Ramos (cell line): ENCODE data around the gene CREB3.

Experiments used
- in situ Hi-C: fragments of 300-500 bp; cut with MboI; formaldehyde crosslinking; loops from one replicate; pipeline ENCODE4 v1.14.3; 2022; ENCODE audit warnings: low sequenced_read_pairs; ENCODE audit not compliant: unreplicated experiment

The CREB3 gene

DNA sequence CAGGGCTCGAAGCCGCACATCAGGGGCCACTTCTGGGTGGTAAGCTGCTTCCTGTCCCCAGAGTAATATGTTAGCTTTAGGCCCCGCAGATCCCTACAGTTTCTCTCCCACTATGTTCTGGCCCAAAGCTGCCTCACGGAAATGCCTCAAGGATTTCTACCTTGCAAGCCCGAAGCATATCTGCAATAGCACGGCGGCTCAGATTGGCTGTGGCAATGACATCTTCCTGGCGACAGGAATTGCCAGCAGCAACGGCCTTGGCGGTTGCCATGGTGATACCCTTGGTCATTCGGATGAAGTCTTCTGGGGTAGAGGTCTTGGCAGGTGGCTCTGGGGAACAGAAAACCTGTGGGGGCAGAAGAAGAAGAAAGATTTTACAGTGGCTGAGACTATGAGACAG is 32.4 kb upstream of the CREB3 start:
- in situ Hi-C loops, result no loop called here

GRCh38 chr9:35700942-35701341 is 31.5 kb upstream of the CREB3 start:
- in situ Hi-C loops, result no loop called here

DNA sequence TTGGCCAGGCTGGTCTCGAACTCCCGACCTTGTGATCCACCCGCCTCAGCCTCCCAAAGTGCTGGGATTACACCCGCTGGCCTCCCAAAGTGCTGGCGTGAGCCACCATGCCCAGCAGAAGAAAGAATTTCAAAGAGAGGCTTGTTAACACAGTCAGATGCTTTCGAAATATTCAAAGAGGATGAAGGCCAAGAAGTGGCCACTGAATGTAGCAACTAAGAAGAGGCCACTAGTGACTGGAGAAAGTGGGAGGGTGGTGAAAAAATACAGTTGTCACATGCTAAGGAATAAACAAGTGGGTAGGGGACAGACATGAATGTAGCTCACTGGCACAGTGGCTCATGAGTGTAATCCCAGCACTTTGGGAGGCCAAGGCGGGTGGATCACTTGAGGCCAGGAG is 29.8 kb upstream of the CREB3 start:
- in situ Hi-C loops, result no loop called here

GRCh38 chr9:35703906-35704672 is 28.4 kb upstream of the CREB3 start:
- in situ Hi-C loops, result no loop called here

DNA sequence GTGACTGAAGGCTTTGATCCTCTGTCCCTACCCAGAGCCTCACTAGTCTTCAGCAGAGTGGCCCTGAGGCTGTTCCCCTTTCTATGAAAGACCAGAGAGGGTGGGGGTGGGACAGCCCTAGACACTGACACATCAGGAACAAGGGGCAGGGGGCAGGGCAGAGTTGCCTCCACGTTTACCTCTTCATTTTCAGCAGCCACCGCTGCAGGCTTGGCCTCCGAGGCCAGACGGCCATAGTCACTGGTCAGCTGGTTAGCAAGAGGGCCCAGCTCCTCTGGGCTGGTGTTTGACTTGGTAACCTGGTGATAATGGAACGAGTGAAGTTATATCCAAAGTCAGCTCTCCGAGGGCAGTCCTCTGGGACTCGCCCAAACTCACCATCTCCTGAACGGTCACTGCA is 27.1 kb upstream of the CREB3 start:
- in situ Hi-C loops, result no loop called here

DNA sequence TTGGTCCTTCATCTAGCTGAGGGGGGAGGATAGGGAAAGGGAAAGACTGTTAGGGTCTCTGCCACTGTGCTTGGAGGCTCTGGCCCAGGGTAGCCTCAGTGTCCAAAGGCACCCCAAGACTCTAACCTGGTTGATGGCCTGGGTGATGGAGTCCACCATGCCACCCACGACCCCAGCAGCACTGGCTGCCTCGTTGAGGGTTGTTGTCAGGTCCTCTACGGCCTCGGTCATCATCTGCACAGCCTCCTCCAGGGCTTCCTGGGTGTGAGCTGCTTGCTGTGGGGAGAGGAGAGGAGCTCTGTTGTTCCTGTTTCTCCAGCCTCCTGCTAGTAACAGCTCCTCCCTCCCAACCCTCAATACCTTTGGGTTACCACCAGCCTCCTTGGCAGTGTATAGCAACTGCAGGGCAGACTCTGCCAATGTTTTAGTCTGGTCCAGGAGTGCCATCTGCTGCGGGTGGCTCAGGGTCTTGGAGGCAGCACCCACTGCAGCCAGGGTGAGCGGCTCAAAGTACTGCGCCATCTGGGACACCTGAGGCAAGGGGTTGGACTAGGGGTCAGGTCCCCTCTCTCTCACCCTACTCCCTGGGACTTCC is 26.5 kb upstream of the CREB3 start:
- in situ Hi-C loops, result no loop called here

GRCh38 chr9:35706951-35707350 is 25.5 kb upstream of the CREB3 start:
- in situ Hi-C loops, result no loop called here

DNA sequence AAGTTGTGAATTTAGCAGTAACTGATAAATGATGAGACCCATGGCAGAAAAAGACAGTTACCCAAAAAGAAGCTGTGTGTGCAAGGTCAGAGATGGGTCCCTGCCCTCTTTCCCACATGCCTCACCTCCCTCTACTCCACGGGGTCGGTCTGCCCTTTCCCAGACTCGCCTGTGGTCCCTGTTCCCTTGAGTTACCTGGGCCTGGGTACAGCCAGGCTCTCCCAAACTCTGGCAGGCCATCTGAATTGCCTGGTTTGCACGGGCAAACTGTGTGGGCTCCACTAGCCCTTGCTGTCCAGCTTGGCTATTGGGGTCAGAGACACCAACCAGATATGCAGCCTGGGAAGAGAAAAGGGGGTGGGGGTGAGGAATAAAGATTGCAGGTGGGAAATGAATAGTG is 24.3 kb upstream of the CREB3 start:
- in situ Hi-C loops, result no loop called here

- in situ Hi-C loops, result no loop called here
Observed at GRCh38 chr9:35710818-35711500, 21.5 kb upstream of the CREB3 start.

DNA sequence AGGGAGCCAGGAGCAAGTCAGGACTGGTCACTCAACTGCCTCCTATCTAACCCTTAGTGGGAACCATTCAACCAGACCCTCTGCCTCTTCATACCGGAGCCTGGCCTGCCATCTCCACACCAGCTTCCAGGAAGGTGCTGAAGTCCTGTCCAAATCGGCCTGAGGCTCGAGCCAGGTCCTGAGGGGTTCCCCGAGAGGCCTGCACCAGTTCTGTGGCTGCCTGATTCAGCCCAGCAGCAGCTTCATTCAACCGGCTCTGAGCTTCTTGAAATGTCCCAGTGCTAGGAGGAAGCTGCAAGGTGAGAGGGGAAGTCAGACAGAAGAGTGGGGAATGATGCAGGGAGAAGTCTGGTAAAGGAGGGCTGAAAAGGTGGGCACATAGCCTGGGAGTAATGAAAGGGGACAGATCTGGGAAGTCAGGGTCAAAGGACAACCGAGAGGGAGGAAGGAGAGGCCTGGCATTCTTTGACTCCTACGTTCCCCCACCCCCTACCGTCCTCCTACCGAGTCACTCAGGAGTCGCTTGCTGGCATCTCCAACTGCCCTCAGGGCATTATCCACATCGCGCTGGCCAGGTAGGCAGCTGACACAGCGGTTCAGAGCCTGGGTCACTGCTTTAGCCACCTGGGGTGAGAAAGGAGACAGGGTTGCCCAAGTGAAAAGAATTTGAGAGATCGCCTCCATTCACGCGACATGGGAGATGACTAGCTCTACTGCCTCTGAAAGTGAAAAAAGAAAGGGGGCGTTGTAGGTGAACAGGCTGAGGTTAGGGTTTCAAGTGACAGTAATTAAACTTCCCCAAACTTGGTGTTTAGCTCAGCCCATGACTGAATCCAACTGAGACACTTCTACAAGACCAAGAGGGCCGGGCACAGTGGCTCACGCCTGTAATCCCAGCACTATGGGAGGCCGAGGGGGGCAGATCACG is 20.7 kb upstream of the CREB3 start:
- in situ Hi-C loops, result no loop called here

- in situ Hi-C loops, result no loop called here
Observed at GRCh38 chr9:35712762-35713400, 19.6 kb upstream of the CREB3 start.

- in situ Hi-C loops, result no loop called here
Observed at GRCh38 chr9:35713578-35713977, 18.9 kb upstream of the CREB3 start.

DNA sequence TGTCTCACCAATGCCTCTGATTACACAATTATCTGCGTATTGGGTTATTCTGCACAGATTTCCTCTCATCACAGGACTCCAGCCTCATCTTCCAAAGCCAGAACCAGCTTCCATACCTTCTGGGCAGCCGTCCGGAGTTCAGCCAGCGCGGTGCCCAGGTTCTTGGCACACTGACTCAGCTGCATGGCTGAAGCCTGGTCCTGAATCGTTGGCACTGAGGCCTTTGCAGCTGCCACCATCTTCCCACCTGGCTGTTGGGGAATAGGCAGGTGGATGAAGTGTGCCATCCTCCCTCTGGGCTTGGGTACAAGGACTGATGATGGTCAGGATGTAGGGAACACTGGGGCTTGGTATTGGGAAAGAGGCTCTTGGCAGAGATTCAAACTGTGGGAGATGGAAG is 18.3 kb upstream of the CREB3 start:
- in situ Hi-C loops, result no loop called here

DNA sequence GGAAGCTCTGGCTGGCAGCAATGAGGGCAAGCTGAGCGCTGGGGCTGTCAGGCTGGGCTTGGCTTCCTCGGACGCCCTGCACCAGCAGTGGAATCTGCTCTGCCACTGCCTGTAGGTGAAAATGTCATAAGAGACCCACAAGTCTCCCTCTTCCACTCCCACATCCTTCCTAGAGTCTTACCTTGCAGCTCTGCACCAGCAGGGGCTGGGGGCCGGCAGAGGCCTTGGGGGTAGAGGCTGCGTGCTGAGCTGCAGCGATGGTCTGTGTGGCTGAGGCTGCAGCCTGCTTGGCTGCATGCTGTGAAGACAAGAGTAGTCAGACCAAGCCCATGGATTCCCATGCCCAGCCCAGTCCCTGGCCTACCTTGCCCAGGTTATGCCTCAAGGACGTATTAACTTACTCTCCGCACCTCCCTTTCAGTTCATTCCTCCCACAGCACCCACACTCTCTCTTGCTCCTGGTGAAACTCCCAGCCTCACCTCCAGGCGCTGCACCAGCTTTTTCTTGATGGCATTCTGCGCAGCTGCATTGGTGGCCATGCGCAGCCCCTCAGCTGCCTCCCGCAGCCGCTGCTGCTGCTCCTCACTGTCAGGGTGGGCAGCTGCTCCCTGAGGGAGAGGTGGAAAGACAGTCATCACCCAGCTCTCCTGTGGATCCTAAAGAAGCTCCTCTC is 17.8 kb upstream of the CREB3 start:
- in situ Hi-C loops, result no loop called here

DNA sequence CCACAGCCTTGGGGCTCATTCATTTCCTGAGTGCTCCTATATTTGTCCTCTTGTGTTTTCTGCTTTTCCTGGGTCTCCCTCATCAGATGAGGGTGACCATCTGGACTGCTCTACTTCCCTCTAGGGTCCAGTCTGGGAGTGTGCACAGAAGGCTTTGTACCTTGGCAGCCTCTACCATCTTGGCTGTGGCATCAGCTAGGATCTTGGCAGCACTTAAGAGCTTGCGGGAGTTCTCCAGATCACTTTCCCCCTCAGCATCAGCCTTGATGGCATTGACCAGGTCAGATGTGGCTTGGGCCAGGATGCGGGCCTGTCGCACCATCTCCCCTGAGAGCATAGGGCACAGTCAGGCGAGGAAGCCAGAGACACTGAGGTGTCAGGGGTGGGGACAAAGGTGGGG is 16.2 kb upstream of the CREB3 start:
- in situ Hi-C loops, result no loop called here

GRCh38 chr9:35717132-35717870 is 15.2 kb upstream of the CREB3 start:
- in situ Hi-C loops, result no loop called here

GRCh38 chr9:35718721-35719511 is 13.6 kb upstream of the CREB3 start:
- in situ Hi-C loops, result no loop called here

- in situ Hi-C loops, result no loop called here
Observed at GRCh38 chr9:35719546-35719945, 12.9 kb upstream of the CREB3 start.
